IgD-negative memory B cell (primary cell): ENCODE data around the gene RANBP6. TPM values are rescaled to one million over a fixed set of nuclear protein-coding genes. Genes with fewer than 3 reads are reported as not detected.

Source experiments
- H3K27ac Mint-ChIP-seq, 3 donors: one replicate each; pipeline ENCODE4 v1.8.0; 2020 to 2022; ENCODE audit warnings: mild to moderate bottlenecking in 3 of 3, mixed read lengths in 3 of 3, moderate library complexity in 1 of 3
- H3K27me3 Mint-ChIP-seq: one replicate; pipeline ENCODE4 v1.8.0; 2021; ENCODE audit warnings: mixed read lengths
- H3K36me3 Mint-ChIP-seq: one replicate; pipeline ENCODE4 v1.8.0; 2020; ENCODE audit warnings: mild to moderate bottlenecking, mixed read lengths
- H3K4me1 Mint-ChIP-seq, 3 donors: one replicate each; pipeline ENCODE4 v1.8.0; 2020 to 2022; ENCODE audit warnings: mixed read lengths in 3 of 3, mild to moderate bottlenecking in 1 of 3
- H3K4me3 Mint-ChIP-seq, 4 donors: one replicate each; pipeline ENCODE4 v1.8.0; 2020 to 2022; ENCODE audit warnings: mild to moderate bottlenecking in 4 of 4, mixed read lengths in 4 of 4, moderate library complexity in 3 of 4
- H3K9me3 Mint-ChIP-seq, 3 donors: one replicate each; pipeline ENCODE4 v1.8.0; 2020 to 2021; ENCODE audit warnings: mixed read lengths in 3 of 3, mild to moderate bottlenecking in 1 of 3
- polyA plus RNA-seq: library from polyadenylated mRNA; unstranded; fragments of 300-500 nt; fragmentation: Illumina TruSeq; gene quantifications from one replicate; pipeline ENCODE4 v1.2.3, GENCODE V29; 2021

The RANBP6 gene
- polyA plus RNA-seq, 1 donor from 2014 or later = 10.0 TPM

DNA sequence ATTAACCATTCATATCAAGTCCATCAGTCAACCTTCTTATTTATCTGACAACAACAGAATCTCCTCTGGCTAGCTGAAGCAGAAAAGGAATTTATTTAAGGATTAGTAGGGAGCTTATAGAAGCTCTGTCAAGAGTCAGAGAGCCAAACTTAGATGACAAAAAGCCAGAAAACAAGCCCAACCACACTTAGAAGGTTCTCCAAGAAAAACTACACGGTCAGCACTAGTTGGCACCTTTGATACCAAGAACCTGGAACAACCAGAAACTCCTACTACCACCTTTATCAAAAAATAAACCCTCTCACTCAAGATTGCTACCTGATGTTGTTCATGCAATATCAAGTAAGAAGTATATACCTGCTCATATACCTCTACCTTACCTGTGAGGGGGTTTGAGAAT lies 36.9 kb downstream of the RANBP6 start:
- Mint-ChIP-seq H3K36me3 (peaks cover 10% of the 10 kb centered on the region), H3K4me3 (no peak overlapping the region), H3K27me3 (no peaks in the 10 kb centered on the region), H3K9me3 (no peaks in the 10 kb centered on the region), H3K4me1 (peaks cover 7 to 21% (median 17%) of the 10 kb centered on the region in 3 donors), H3K27ac (peak overlapping the region in 1 of 3 donors; percentile 31)

DNA sequence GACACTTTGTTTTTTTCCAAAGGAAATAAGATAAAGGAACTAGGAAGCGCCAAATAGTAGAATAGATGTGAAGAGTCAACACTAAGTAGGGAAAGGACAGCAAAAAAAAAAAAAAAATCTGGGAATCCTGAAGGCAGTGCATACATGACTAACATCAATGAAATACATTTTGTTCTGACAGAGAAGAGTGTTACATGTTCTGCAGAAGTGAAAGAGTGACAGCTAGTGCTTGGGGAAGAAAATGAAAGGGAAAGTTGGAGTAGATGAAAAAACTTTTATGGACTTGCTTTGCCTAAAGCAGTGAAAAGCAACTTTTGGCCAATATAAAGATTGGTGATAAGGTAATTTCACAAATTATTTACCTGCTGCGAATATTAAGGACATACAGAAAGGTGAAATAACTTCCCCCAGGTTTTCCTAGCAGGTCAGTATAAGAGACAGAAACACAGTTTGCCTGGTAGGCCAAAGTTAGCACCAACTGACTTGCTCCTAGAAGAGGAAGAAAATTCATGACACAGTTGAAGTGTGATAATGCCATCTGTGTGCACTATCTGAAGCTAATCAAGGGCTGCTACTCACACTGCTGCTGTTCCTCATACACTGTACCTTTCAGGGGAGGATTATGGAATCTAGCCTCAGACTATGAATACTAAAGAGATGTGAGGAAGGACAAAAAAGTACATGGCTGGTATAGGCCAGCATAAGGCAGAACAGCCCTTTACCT lies 38.6 kb downstream of the RANBP6 start:
- Mint-ChIP-seq H3K36me3 (peaks cover 13% of the 10 kb centered on the region), H3K27ac (no peak overlapping the region), H3K27me3 (no peaks in the 10 kb centered on the region), H3K4me1 (peaks cover 10 to 22% (median 16%) of the 10 kb centered on the region in 3 donors), H3K4me3 (no peak overlapping the region), H3K9me3 (no peaks in the 10 kb centered on the region)

DNA sequence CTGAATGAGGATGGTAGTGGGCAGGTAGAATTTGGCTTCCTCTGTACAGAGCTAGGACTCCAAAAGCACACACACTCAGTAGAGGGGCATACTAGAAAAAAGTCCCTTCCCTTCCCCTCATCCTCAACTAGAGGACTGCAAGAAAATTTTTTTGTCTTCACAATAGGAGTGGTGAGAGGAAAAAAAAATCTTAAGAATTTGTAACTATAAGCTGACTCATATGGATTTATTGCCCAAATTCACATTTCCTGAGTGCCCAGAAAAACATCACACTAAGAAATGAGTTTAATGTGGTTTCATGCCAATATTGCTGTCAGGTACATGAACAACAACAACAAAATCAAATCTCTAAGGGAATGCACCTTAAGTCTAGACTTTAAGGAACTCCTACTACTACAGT lies 43.7 kb downstream of the RANBP6 start:
- Mint-ChIP-seq H3K4me3 (no peak overlapping the region), H3K27ac (peak overlapping the region in 1 of 3 donors; percentile 66), H3K27me3 (no peaks in the 10 kb centered on the region), H3K9me3 (no peaks in the 10 kb centered on the region), H3K36me3 (peaks cover 22% of the 10 kb centered on the region), H3K4me1 (peaks cover 4 to 16% (median 5%) of the 10 kb centered on the region in 3 donors)

Other genes starting within 250 kb of the RANBP6 start
- gene ERMP1, start 182.5 kb downstream of the RANBP6 start, polyA plus RNA-seq = 6.7 TPM
- gene MLANA, start 124.7 kb downstream of the RANBP6 start, polyA plus RNA-seq = not detected
- gene IL33, start 200.2 kb upstream of the RANBP6 start, polyA plus RNA-seq = not detected